HT1080 (cell line): ENCODE results near the gene MERTK. TPM values are rescaled to one million over a fixed set of nuclear protein-coding genes. Genes with fewer than 3 reads are reported as not detected.
A peak's percentile ranks its signal among the peaks of the same experiment; 100 is the strongest.
"Not testable (repeated sequence)": the region's sequence is repeated elsewhere in the genome, so short reads cannot be mapped to it uniquely, and the experiment has no call there.

ENCODE experiments used
- DNase-seq: peaks from one replicate; pipeline ENCODE4 v3.0.0-alpha.2; 2015; ENCODE audit warnings: low read depth
- total RNA-seq: library from RNA; depleted of rRNA; stranded (reverse); fragments of >200 nt; shearing (Covaris generic); gene quantifications from 2 replicates; pipeline ENCODE4 v1.2.3, GENCODE V29; 2014

The MERTK gene
- total RNA-seq, 1 experiment from 2014 or later: 3.2 TPM

- DNase-seq: no peak
Measured at GRCh38 chr2:111909079-111909478, 10.7 kb downstream of the MERTK start.

DNA sequence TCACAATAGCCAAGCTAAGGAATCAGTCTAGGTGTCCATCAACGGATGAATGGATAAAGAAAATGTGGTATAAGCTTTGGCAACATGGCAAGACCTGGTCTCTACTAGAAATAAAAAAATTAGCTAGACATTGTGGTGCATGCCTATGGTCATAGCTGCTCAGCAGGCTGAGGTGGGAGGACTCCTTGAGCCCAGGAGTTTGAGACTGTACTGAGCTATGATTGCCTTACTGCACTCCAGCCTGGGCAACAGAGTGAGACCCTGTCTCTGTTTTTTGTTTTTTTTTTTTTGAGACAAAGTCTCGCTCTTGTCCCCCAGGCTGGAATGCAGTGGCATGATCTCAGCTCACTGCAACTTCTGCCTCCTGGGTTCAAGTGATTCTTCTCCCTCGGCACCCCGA lies 11.6 kb downstream of the MERTK start:
- not testable (repeated sequence) for DNase-seq

DNA sequence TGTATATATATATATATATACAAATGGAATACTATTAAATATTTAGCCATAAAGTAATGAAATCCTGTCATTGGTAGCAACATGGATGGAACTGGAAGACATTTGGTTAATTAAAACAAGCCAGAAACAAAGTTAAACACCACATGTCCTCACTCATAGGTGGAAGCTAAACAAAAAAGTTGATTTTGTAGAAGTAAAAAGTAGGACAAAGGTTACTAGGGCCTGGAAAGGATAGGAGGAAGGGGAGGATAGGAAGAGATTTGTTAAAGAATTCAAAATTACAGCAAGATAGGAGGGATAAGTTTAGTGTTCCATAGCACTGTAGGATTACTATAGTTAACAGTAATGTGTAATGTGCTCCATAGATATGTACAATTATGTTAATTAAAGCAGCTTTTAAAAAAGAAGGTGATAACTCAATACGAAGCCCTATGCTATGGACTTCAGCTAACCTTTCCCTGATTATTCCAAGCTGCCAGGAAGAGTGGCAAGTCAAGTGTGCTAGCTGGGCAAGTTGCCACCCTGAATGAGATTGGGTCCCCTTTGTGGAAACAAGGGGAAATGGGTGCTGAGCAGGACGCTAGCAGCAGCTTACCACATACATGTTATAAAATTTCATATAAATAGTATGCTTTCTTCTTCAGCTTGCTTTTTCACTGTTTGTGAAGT lies 12.3 kb downstream of the MERTK start:
- DNase-seq: no peak

DNA sequence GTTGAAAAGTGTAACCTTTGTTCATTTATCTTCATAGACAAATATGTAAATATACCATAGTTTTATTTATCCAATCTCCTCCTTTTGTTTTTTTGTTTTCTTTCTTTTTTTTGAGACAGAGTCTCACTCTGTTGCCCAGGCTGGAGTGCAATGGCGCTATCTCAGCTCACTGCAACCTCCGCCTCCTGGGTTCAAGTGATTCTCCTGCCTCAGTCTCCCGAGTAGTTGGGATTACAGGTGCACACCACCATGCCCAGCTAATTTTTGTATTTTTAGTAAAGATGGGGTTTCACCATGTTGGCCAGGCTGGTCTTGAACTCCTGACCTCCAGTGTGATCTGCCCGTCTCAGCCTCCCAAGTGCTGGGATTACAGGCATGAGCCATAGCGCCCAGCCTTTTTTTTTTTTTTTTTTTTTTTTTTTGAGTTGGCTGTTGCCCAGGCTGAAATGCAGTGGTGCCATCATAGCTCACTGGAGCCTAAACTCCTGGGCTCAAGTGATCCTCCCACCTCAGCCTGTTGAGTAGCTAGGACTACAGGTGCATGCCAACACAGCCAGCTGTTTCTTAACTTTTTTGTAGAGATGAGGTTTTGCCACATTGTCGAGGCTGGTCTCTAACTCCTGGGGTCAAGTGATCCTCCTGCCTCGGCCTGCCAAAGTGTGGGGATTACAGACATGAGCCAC lies 13.0 kb downstream of the MERTK start:
- DNase-seq: not testable (repeated sequence)

DNA sequence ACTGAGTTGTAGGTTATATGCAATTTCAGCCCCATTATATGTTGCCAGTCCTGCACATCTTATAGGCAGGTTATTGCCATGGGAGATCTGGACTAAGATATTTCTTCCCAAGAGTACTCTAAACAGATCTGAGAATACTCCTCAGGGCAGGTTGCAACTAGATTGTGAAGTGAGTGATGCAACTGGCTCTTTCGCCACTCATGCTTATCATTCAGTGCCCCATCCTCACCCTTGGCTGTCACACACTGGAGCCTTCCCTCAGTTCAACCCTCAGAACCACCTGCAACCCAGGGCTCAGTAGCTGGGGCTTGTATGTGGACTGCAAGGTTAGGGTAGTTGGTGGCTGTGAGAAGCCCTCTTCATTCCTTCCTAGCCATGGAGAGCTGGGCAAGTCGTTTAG lies 14.1 kb downstream of the MERTK start:
- no peak for DNase-seq

DNA sequence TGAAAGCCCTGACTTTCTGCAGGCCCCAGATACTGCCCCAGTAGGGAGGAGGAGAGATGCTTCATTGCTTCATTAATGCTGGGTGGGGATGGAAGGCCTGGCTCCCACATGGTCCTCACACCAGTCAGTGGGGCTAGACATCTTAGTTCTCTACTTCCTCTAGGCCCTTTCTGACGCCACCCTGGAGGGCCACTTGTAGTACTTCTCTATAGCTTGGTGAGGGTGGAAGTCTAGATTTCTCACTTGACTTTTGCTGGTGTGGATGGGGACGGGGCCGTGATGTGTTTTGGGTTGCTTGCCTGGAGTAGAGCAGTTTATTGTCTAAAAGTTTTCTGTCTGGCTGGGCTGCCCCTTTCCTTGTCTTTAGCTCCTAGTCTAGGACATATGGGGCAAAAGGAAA lies 18.7 kb downstream of the MERTK start:
- no peak for DNase-seq

GRCh38 chr2:111918383-111918806 lies 20.0 kb downstream of the MERTK start:
- no peak for DNase-seq

DNA sequence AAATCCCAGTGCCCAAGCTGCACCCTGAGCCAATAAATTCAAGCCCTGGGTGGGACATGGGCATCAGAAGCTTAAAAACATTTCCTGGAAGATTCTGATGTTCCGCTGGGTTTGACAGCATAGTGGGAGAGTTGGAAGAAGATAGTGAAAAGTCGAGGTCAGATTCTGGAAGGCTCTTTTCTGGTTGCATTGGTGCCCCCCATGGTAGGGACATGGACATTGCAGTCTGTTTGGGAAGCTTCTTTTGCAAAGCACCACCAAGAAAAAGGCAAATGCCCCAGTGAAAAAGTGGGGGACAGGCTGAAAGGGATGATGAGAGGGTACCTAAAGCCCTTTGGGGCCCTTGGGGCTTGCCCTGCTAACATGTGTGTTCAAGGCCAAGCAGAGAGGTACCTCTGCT lies 21.0 kb downstream of the MERTK start:
- no peak for DNase-seq

DNA sequence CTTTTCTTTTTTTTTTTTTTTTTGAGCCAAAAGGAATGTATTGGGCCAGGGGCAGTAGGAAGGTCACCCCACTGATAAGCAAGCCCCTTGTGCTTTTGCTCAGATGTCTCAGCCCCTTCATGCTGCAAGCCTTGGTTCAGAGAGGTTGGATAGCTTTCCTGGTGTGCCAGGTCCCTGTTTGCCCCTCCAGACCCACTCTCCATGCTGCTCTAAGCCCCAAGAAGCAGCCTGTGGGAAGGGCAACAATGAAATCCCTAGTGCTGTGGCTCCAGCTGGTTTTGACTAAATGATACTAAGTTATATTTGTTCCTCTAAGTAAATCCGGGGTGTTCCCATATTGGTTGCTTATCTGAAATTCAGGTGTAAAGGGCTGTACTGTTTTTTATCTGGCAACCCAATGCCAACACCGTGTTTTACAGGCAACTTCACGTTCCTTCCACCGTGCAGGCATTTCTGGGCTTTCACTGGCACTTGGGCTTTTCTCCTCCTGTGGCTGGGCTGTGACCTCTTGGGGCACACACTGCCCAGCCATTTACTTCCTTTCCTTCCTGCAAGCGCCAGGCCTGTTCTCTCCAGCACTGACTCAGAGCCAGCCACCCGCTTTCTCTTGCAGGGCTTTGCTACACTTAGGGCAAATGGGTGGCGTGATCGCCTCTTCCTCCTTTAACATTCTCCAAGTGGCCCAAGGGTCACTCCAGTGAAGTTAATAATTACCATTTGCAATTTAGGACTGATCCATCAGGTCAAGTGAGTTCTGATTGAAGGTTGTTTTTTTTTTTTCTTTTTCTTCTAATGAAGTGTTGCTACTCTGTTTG lies 21.6 kb downstream of the MERTK start:
- DNase-seq: peak; percentile 34

- no peak for DNase-seq
Measured at GRCh38 chr2:111923276-111923804, 24.9 kb downstream of the MERTK start.

DNA sequence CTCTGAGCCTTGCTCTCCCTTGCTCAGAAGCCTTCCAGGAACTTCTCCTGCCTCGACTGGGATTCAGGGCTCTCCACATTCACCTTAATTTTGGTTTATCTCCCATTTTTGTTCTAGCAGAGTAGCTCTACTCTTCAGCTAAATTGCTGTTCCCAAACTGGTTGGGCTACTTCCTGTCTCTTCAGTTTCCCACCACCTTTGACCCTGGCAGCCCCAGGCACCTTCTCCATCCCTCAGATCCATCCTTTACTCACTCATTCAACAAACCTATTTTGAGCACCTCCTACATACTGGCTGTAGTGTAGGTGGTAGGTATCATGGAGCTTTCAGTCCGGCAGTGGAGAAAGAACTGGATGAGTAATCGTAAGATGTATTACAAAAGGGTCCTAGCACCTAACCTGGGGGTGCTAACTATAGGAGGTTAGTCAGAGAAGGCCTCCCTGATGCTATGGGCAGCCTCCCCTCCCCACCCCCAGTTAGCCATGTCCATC lies 26.3 kb downstream of the MERTK start:
- DNase-seq: no peak

DNA sequence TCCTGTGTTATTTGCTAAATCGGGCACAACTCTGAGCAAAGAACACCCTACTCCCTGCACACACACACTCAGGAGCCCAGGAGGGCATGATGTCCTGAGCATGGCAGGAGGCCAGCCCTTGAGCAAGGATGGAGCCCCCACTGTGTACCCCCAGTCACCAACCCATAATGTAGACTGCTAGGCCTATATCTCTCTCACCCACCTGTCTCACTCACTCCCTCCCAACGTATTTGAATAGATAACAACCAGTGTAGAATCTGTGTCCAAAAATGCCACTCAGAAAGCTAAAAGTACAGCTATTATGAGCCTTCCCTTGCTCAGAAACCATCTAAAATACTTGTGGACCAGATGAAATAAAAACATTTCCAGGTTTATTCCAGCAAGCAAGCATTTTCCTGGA lies 29.3 kb downstream of the MERTK start:
- DNase-seq: no peak

GRCh38 chr2:111930409-111930808 lies 32.0 kb downstream of the MERTK start:
- no peak for DNase-seq

DNA sequence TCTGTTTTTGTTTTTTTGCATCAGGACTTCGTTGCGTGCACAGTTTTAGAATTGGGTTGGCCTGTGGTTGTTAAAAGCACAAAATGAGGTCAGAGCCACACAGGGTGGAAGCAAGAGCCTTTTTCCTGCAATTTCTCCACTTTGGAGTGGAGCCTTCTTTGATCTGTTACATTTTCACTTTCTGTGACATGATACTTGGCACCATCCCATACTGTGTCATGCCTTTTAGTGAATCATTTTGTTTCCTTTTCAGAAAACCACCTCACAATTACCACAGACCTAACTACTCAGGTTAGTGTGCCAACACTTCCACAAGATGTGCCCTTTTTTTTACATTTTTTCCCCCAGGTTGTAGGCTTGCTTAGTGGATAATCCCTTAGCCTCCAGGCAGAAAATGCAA lies 32.5 kb downstream of the MERTK start:
- peak; percentile 86 for DNase-seq

DNA sequence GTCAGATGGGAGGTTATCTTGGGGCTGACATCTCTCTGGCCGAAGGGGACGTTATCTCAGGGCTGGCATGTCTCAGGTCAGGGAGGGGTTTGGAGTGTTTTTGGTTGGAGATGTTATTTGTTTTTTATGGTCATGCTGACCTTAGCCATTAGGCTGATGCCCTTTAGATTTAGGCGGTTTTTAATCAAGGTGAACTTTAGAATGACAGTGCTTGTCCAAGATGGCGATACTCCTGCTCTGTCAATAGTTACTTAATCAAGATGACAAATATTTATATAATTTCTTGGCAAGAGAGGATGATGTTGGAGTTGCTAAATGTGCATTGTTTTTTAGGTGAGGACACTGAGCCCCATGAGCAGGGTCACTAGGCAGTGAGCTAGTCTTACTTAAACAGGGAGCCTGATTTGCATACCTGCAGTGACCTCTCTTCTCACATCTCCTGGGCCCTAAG lies 34.5 kb downstream of the MERTK start:
- DNase-seq: no peak

DNA sequence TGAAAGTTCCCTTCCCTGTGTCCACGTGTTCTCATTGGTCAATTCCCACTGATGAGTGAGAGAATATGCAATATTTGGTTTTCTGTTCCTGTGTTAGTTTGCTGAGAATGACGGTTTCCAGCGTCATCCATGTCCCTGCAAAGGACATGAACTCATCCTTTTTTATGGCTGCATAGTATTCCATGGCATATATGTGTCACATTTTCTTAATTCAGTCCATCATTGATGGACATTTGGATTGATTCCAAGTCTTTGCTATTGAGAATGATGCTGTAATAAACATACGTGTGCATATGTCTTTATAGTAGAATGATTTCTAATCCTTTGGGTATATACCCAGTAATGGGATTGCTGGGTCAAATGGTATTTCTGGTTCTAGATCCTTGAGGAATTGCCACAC lies 35.5 kb downstream of the MERTK start:
- not testable (repeated sequence) for DNase-seq

GRCh38 chr2:111936881-111937280 lies 38.5 kb downstream of the MERTK start:
- no peak for DNase-seq

- no peak for DNase-seq
Measured at GRCh38 chr2:111938392-111938791, 40.0 kb downstream of the MERTK start.

DNA sequence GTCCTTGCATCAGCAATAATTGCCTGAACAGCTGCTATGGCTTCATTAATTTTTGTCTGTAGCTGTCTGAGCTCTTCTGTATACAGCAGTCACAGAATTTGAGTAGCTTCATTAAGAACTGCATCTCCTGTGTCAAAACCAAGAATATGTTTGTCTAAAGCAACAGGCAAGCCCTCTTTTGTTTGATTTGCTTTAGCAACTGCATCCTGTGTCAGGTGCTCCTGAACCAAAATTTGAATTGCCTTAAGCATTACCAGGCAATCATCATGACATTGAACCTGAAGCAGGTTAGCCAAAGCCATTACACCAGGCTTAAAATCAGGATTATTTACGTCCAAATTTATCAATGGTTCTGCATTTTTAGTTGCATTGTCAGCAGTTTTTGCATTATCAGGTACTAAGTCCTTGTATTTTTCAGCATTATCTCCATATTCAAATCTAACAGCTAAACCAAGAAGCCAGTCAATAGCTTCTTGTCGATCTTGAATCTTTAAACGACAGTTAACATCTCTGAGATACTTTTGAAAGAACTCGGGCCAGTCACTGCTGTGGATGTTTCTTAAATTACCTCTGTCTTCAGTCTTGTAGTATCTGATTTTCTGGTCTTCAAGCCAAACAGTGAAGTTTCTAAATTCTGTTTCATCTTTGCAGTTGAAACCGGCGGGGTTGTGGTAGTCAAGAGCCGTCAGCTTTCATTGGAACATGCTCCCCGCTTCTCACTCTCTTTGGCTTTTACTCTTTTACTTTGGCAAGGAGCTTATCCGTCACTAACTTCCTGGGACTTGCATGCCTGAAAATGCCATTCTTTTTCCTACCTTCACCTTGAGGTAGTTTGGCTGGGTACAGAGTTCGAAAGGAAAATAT lies 42.2 kb downstream of the MERTK start:
- DNase-seq: no peak

DNA sequence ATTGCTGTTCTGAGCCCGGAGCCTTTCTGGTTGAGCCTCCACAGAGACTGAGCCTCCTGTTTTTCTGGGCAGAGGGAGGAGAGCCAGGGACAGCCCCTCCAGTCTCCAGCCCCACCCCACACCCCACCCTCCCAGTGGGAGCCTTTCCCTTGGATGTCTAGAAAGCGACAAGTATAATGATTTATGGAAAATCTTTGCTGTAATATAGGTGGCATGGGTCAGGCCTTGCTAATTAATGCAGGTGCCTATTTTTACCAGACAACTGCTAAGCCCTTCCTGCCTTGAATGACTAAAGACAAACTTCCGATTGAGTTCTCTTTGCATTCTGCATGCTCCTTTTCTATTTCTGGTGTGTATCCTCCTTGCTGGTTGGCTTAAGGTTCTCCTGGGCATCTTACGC lies 43.1 kb downstream of the MERTK start:
- no peak for DNase-seq
